SU-DHL-6 (cell line): ENCODE results near the gene PRDM16.

Source experiments
- EZH2phosphoT487 ChIP-seq: fragments of 200-600 bp; sonication (generic), shearing (Covaris generic); conservative IDR thresholded peaks from 2 replicates; pipeline ENCODE4 v1.6.1; 2018; ENCODE audit warnings: mild to moderate bottlenecking, antibody characterized with exemption, low read length, moderate library complexity, mixed read lengths
- TF ChIP-seq, protein P1 (sequence below): fragments of 200-600 bp; sonication (generic); IDR thresholded peaks from one replicate; pipeline ENCODE4 v1.5.1; 2017; ENCODE audit warnings: antibody characterized with exemption, mild to moderate bottlenecking, low read length, moderate library complexity; ENCODE audit not compliant: insufficient read depth, poor library complexity, severe bottlenecking

DNA sequence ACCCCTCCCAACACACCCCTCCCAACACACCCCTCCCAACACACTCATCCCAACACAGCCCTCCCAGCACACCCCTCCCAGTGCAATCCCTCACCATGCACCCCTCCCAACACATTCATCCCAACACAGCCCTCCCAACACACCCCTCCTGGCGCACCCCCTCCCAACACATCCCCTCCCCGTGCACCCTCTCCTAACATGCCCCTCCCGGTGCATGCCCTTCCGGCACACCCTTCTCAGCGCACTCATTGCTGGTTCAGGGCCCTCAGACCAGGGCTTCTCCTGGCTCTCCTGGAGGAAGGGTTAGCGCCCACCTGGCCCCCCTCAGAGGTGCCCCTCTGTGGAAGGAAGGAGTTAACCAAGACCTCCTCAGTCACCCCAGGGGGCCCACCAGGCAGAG lies 310.9 kb downstream of the PRDM16 start:
- TF ChIP-seq, protein P1, sequence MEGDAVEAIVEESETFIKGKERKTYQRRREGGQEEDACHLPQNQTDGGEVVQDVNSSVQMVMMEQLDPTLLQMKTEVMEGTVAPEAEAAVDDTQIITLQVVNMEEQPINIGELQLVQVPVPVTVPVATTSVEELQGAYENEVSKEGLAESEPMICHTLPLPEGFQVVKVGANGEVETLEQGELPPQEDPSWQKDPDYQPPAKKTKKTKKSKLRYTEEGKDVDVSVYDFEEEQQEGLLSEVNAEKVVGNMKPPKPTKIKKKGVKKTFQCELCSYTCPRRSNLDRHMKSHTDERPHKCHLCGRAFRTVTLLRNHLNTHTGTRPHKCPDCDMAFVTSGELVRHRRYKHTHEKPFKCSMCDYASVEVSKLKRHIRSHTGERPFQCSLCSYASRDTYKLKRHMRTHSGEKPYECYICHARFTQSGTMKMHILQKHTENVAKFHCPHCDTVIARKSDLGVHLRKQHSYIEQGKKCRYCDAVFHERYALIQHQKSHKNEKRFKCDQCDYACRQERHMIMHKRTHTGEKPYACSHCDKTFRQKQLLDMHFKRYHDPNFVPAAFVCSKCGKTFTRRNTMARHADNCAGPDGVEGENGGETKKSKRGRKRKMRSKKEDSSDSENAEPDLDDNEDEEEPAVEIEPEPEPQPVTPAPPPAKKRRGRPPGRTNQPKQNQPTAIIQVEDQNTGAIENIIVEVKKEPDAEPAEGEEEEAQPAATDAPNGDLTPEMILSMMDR: no peak
- no peak for TF ChIP-seq EZH2phosphoT487
